Fibroblast of skin of left biceps (primary cell): ENCODE results near the gene PXMP2.
"Not testable (repeated sequence)": the region's sequence is repeated elsewhere in the genome, so short reads cannot be mapped to it uniquely, and the experiment has no call there.

Source experiments
- DNase-seq, 2 experiments: peaks; one replicate each; pipeline ENCODE4 v3.0.0-alpha.2; 2013; ENCODE audit warnings: low read depth in 2 of 2

The PXMP2 gene

GRCh38 chr12:132660052-132660451 lies 27.3 kb upstream of the PXMP2 start:
- no peak for DNase-seq

DNA sequence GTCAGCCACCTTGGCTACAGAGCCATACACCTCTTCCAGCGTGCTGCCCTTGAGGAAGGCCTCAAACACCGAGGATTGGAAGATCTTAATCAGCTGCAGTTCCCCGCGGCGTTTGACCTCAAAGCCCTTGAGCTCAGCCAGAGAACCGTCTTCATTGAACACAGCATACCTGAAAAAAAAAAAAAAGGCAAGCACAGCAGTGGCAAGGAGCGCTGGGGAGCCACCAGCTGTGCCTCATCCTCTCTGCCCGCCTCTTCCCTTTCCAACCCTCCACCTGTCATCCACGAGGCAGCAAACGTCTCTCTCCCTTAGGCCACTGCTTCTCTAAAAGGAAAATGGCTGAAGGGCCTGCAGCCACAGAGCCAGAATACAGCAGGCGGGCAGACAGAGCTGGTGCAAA lies 26.4 kb upstream of the PXMP2 start:
- DNase-seq, result no peak

DNA sequence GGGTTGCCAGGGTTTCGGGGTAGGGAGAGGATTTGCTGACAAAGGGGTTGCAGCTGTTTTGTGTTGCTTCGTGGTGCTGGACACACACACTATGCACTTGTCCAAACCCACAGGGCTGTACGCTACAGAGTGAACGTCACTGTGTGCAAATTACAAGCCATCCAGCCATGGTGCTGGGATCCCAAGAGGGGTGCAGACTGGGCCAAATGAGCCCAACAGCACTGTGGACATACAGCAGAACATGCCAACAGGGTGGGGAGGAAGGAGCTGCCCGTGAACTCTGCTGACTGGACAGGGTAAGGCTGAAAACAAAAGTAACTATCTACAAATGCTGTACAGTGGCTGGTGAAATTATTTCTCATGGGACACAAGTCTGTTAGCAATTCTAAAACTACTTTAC lies 25.4 kb upstream of the PXMP2 start:
- no peak for DNase-seq

- DNase-seq, result no peak
Observed at GRCh38 chr12:132662901-132663755, 24.3 kb upstream of the PXMP2 start.

DNA sequence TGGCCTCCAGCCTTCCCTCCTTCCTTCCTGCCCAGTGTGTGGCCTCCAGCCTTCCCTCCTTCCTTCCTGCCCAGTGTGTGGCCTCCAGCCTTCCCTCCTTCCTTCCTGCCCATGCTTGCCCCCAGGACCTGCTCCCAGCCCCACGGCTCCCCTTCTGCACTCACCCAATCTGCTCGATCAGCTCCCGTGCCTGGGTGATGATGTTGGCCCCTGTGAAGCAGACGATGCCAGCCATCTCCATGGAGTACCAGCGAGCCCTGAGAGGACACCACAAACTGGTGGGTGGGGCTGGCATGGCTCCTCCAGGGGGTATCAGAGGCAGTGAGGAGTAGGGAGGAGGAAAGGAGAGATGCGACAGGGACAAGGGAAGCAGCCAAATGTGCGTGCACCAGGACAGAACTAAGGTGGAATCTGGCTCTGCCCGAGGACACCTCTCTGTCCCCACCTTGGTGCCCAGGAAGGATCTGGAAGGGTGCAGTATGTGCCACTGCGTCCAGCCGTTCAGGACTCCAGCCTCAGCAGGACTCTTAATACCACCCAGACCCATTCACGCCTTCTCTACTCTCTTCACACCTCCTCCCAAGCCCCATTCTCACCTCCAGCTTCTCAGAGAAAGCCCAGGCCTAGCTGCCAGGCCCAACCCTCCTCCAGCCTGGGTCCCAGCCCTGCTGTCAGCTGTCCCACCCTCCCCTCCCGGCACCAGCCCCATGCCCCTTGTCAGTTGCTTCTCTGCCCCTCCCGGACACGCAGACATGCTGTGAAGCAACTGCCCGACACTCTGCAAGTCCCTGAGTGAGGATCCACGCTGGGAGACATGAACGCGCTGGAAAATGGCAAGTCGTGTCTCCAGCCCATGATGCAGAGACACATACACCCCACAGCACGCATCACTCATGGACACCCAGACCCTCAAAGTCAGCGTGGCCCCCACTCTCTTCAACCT lies 22.9 kb upstream of the PXMP2 start:
- DNase-seq, result no peak

DNA sequence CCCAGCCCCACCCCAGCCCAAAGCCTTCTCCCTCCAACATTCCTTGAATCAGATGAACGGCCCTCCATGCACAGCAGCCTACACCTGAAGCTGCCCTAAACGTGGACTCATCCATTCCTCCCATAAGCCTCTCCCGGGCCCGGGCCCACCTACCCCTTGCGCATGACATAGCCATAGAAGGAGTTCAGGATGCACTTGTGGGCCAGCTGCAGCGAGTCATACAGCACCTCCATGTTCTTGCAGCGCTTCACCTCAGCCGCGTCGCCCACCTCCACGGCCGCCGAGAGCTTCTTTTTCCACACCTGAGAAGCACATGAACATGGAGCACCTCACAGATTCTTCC lies 22.3 kb upstream of the PXMP2 start:
- DNase-seq, result no peak

DNA sequence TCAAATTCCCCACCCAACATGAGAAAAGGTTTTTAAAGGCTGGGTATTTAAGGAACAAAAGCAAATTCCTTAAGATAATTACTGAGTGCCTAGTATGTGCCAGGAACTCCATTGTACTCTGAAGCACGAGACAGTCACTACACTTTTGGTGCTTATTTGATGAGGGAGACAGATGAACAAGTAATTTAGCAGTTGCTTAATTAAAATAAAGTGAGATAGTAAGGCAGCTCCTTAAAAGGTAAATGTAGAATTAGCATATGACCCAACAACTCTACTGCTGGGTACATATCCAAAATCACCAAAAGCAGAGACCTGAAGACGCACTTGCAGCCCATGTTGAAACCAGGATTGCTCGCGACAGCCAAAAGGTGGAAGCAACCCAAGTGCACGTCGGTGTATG lies 21.6 kb upstream of the PXMP2 start:
- no peak for DNase-seq

DNA sequence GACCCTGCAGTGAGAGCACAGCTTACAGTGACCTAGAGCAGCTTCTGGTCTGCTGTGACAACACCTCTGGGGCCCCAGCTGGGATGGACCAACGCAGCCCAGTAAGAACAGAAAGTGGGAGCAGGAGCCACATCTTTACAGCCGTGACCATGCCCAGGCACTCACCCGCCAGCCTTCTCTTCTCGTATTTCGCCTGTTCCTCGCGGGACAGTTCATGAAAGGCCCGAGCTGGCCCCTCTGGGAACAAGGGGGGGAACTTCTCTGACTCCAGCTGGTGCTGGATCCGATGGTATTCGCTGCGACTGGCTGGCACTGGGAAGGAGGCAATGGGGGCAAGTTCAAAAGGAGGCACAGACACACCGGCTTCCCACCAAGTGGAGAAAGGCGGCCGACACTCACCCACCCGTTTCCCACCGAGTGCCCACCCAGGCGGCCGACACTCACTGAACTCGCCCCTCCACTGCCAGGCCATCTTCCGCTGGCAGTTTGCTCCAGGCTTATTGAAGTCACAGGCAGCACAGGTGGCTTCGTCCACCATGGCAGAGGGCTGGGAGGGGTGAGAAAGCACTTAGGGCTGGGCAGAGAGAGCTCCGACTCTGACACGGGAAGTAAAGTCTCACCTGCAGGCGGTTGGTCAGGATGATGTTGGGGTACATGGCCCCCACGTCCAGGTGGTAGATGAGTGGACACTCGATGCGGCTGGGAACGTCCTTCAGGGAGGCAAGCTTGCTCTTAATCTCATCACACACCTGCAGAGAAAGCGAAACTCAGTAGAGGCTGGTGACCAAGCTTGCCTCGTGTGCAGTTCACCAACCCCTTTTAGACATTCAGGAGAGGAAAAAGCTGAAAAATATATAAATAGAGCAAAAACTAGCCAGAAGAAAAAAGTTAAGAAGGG lies 18.9 kb upstream of the PXMP2 start:
- no peak for DNase-seq

GRCh38 chr12:132669166-132669879 lies 18.1 kb upstream of the PXMP2 start:
- DNase-seq, result no peak

DNA sequence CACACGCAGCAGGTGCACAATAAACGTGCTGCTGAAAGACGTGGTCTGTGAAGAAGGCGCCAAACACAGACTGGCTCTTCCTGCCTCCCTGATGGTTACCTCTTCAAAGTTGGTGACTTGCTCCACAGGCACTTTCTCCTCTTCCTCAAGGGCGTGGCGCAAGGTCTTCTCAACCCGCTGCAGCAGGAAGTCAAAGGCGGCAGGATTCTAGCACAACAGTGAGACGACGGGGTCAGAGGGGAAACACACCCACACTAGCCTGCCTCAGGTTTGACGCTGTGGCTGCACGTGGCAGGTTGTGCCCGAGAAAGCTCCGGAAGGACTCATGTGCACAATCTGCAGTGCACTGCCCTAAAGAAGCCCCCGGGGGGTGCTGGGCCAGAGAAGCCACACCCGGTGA lies 15.3 kb upstream of the PXMP2 start:
- DNase-seq, result no peak

DNA sequence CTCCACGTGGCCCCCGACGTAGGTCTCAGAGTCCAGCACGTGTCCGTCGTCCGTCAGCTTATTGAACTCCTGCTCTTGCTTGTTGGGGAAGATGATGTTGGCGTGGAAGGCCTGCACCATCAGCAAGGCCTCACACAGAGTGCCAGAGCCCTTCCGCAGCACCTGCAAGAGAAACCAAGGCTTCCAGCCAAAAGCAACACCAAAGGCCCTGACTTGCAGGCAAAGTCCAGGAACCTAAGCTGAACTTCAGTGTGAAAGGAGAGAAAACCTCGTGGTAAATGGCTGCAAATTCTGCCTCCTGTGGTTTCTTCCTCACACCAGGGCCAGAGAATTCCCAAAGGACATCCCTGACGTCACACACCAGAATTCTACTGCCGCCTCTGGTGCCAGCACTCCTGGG lies 14.7 kb upstream of the PXMP2 start:
- no peak for DNase-seq

DNA sequence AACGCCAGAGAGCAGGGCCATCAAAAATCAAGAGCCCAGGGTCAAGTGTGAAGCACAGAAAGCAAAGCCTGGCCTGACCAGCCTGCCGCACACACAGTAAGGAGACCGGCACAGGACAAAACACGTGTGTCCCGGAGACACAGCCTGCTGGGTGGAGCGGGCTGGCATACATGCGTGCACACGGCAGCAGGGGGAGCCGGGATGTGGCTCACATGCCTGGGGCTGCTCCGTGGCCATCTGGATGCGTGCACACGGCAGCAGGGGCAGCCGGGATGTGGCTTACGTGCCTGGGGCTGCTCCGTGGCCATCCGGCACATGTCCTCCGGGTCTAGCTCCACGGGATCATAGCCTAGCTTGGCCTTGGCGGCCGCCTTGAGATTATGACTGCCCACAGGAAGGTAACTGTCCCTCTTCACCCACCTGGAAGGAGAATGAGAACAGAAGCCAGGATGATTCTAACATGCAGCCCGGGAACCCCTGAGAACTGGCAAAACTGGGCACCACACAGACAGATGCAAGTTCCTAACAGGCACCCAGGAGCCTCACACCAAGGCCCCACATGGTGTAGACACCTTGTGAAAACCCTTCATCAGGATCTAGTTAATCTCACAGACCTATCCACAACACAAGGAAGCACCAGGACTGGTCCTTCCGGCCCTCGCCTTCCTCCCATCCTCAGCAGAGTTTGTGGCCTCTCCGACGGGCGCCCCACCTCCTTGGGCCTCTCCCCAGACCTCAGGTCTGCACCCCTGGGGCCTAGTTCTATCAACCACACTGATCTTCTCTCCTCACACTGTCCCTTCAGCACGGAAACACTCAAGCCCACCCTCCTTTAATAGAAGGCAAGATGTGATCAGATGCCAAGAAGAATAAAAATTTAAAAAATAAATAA lies 13.9 kb upstream of the PXMP2 start:
- DNase-seq, result no peak

- DNase-seq, result no peak
Observed at GRCh38 chr12:132674561-132674960, 12.8 kb upstream of the PXMP2 start.

DNA sequence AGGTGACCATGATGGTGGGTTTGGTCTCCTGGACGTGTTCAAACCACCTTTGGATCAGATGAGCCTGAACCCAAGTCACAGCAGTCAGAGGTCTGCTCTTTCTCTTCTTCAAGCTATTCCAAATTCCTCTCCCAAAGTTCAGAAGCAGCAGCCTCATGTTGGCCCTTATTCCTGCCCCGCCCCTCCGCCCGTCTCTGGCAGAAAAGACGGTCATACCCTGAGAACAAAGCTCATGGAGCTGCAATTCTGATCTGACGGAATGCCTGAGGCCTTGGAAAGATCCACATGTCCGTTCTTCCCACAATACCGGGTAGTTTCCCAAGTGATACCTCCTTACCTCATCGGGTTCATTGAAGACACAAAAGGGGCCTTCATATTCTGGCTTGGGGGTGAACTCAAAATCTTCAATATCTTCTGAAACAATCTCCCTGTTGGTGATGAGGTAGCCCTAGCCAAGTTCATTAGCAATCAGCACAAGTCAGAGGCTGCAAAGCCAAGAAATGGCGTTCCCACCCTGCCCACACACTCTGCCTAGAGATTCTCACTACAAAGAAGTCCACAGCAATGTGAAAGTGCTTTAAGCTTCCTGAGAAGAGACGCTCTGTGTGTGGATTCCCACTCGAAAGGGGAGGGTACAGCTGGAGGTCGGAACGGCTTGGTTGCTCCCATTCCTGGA lies 11.5 kb upstream of the PXMP2 start:
- no peak for DNase-seq

DNA sequence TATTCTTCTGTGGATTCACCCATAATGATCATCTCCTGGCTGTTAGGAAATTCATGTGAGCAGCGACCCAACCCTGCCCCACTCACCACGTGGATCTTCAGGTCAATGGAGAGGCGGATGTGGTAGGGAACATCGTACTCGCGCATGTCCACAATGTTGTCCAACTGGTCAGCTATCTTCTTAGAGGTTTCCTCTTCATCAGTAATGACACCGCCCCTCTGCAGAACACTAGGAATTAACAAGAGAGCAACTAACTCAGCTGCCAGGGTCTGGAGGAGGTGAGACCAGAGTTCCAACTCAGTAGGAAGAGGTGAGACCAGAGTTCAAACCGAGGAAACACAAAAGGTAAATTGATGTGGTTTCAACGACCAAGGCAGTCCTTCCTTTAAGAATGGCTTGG lies 9.9 kb upstream of the PXMP2 start:
- DNase-seq, result no peak

GRCh38 chr12:132685400-132685799 lies 2.0 kb upstream of the PXMP2 start:
- DNase-seq, result no peak

GRCh38 chr12:132686825-132687210 lies 569 bp upstream of the PXMP2 start:
- DNase-seq, result no peak

DNA sequence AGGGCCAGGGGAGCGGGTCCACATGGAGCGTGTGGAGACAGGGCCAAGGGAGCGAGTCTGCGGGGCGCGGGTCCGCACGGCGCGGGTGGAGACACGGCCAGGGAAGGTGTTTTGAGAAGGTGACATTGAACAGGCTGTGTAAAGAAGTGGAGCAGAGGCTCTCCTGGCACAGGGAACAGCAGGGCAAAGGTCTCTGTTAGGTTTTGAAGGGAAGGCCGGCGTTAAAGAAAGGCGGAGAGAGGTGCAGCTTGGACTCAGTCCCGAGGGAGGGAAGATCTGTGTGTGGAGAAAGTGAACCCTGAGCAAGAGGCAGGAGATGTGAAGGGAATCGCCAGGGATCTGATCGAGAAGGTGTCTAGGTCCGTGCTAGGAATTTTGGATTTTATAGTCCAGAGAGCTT lies 1.8 kb downstream of the PXMP2 start:
- DNase-seq, result no peak

DNA sequence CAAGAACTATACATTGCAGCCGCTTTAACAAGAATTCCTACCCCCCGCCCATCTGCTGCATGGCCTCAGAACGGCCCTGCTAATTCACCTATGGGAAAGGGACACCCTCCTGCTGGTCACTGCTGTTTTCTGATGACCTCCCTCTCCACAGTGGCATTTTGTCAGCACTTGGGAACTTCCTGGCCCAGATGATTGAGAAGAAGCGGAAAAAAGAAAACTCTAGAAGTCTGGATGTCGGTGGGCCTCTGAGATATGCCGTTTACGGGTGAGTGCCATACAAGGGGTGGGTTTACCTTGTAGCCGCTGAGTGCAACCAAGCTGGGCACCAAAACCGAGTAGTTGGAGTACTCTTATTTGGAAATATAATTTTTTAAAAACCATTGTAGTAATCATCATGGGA lies 2.7 kb downstream of the PXMP2 start:
- DNase-seq, result no peak

GRCh38 chr12:132692030-132692429 lies 4.6 kb downstream of the PXMP2 start:
- not testable (repeated sequence) for DNase-seq
